ENCODE measurements around the gene ZNRF3.

ZNRF3 gene

GRCh38 chr22:28958611-28959010 lies 75.2 kb downstream of the ZNRF3 start:
- peaks cover 94% of the 10 kb centered on the region for H4K20me1 ChIP-seq (ENCODE audit: insufficient read depth, low read length)
- H3K4me3 ChIP-seq (ENCODE audit: low read depth in 1 of 2, low read length in 2 of 2), result no peak overlapping the region
- ATAC-seq (ENCODE audit: insufficient read depth, low read depth) (no peak), DNase-seq (no peak)
- peaks cover 72% of the 10 kb centered on the region for H3K27me3 ChIP-seq (ENCODE audit: insufficient read depth, low read length, poor library complexity)
- no peak overlapping the region for H3K4me2 ChIP-seq (ENCODE audit: insufficient read depth, low read length)
- TF ChIP-seq EZH2 (IDR thresholded peaks at IDR 0.05; ENCODE audit: borderline replicate concordance, low read depth, low read length, severe bottlenecking), result no peak
- TF ChIP-seq, protein P1, sequence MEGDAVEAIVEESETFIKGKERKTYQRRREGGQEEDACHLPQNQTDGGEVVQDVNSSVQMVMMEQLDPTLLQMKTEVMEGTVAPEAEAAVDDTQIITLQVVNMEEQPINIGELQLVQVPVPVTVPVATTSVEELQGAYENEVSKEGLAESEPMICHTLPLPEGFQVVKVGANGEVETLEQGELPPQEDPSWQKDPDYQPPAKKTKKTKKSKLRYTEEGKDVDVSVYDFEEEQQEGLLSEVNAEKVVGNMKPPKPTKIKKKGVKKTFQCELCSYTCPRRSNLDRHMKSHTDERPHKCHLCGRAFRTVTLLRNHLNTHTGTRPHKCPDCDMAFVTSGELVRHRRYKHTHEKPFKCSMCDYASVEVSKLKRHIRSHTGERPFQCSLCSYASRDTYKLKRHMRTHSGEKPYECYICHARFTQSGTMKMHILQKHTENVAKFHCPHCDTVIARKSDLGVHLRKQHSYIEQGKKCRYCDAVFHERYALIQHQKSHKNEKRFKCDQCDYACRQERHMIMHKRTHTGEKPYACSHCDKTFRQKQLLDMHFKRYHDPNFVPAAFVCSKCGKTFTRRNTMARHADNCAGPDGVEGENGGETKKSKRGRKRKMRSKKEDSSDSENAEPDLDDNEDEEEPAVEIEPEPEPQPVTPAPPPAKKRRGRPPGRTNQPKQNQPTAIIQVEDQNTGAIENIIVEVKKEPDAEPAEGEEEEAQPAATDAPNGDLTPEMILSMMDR (IDR thresholded peaks at IDR 0.05; ENCODE audit: borderline replicate concordance, extremely low read depth, low read length, poor library complexity, severe bottlenecking), result no peak
- H3K4me1 ChIP-seq (ENCODE audit: insufficient read depth, low read length), result peaks cover 11% of the 10 kb centered on the region
- no peaks in the 10 kb centered on the region for H3K79me2 ChIP-seq (ENCODE audit: insufficient read depth, low read length)
- H2AFZ ChIP-seq (ENCODE audit: low read depth, low read length), result no peak overlapping the region
- no peaks in the 10 kb centered on the region for H3K9me3 ChIP-seq (ENCODE audit: insufficient read depth, low read length, severe bottlenecking)
- no peaks in the 10 kb centered on the region for H3K36me3 ChIP-seq (ENCODE audit: insufficient read depth, low read length)
- no peak overlapping the region for H3K27ac ChIP-seq (ENCODE audit: low read length)
- no peak overlapping the region for H3K9ac ChIP-seq (ENCODE audit: low read depth, low read length)

- H3K9ac ChIP-seq (ENCODE audit: low read depth, low read length), result no peak overlapping the region
- H3K9me3 ChIP-seq (ENCODE audit: insufficient read depth, low read length, severe bottlenecking), result no peaks in the 10 kb centered on the region
- H3K27me3 ChIP-seq (ENCODE audit: insufficient read depth, low read length, poor library complexity), result peaks cover 82% of the 10 kb centered on the region
- no peaks in the 10 kb centered on the region for H3K79me2 ChIP-seq (ENCODE audit: insufficient read depth, low read length)
- no peak overlapping the region for H3K27ac ChIP-seq (ENCODE audit: low read length)
- no peaks in the 10 kb centered on the region for H3K4me1 ChIP-seq (ENCODE audit: insufficient read depth, low read length)
- ATAC-seq (ENCODE audit: insufficient read depth, low read depth) (no peak), DNase-seq (no peak)
- no peaks in the 10 kb centered on the region for H3K36me3 ChIP-seq (ENCODE audit: insufficient read depth, low read length)
- TF ChIP-seq, protein P1 (IDR thresholded peaks at IDR 0.05; ENCODE audit: borderline replicate concordance, extremely low read depth, low read length, poor library complexity, severe bottlenecking), result no peak
- TF ChIP-seq EZH2 (IDR thresholded peaks at IDR 0.05; ENCODE audit: borderline replicate concordance, low read depth, low read length, severe bottlenecking), result no peak
- no peak overlapping the region for H3K4me2 ChIP-seq (ENCODE audit: insufficient read depth, low read length)
- H4K20me1 ChIP-seq (ENCODE audit: insufficient read depth, low read length), result peaks cover 90% of the 10 kb centered on the region
- H2AFZ ChIP-seq (ENCODE audit: low read depth, low read length), result no peak overlapping the region
- H3K4me3 ChIP-seq (ENCODE audit: low read depth in 1 of 2, low read length in 2 of 2), result no peak overlapping the region
Observed at GRCh38 chr22:28962042-28962554, 78.7 kb downstream of the ZNRF3 start.

DNA sequence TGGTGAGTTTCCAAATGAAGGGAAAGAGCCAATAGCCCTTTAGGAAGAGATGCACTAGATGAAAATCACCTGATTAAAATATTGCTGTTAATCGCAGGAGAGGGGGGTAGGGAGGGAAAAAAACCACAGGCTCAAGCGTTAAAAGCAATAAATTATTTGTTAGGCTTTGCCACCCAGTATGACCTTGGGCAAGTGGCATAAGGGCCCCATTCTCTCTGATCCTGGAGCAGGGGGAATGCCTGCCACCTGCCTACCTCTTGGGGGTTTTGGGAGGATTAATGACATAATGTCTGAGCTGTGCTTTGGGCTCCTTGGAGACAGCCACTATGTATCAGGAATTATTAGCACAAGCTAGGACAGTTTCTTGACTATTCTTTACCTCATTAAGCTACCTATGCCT lies 80.0 kb downstream of the ZNRF3 start:
- H3K27me3 ChIP-seq (ENCODE audit: insufficient read depth, low read length, poor library complexity), result peaks cover 76% of the 10 kb centered on the region
- no peaks in the 10 kb centered on the region for H3K4me1 ChIP-seq (ENCODE audit: insufficient read depth, low read length)
- H3K9me3 ChIP-seq (ENCODE audit: insufficient read depth, low read length, severe bottlenecking), result no peaks in the 10 kb centered on the region
- no peaks in the 10 kb centered on the region for H3K36me3 ChIP-seq (ENCODE audit: insufficient read depth, low read length)
- no peak overlapping the region for H3K27ac ChIP-seq (ENCODE audit: low read length)
- peaks cover 87% of the 10 kb centered on the region for H4K20me1 ChIP-seq (ENCODE audit: insufficient read depth, low read length)
- no peaks in the 10 kb centered on the region for H3K79me2 ChIP-seq (ENCODE audit: insufficient read depth, low read length)
- no peak overlapping the region for H3K4me2 ChIP-seq (ENCODE audit: insufficient read depth, low read length)
- TF ChIP-seq, protein P1 (IDR thresholded peaks at IDR 0.05; ENCODE audit: borderline replicate concordance, extremely low read depth, low read length, poor library complexity, severe bottlenecking), result no peak
- TF ChIP-seq EZH2 (IDR thresholded peaks at IDR 0.05; ENCODE audit: borderline replicate concordance, low read depth, low read length, severe bottlenecking), result no peak
- H3K4me3 ChIP-seq (ENCODE audit: low read depth in 1 of 2, low read length in 2 of 2), result no peak overlapping the region
- H2AFZ ChIP-seq (ENCODE audit: low read depth, low read length), result no peak overlapping the region
- no peak overlapping the region for H3K9ac ChIP-seq (ENCODE audit: low read depth, low read length)
- DNase-seq (no peak), ATAC-seq (ENCODE audit: insufficient read depth, low read depth) (no peak)
